Kidney epithelial cell (primary cell): ENCODE measurements around the gene IGFBP7. TPM values are rescaled to one million over a fixed set of nuclear protein-coding genes. Genes with fewer than 3 reads are reported as not detected.

ENCODE experiments used
- DNase-seq: peaks from one replicate; pipeline ENCODE4 v3.0.0-alpha.2; 2010; ENCODE audit warnings: low read depth
- H3K27me3 ChIP-seq: 2 replicates; pipeline ENCODE4 v1.6.0; 2011; ENCODE audit warnings: low read length; ENCODE audit not compliant: control insufficient read depth, insufficient read depth
- H3K36me3 ChIP-seq: 2 replicates; pipeline ENCODE4 v1.5.1; 2011; ENCODE audit warnings: low read length; ENCODE audit not compliant: control insufficient read depth, insufficient read depth
- H3K4me3 ChIP-seq: 2 replicates; pipeline ENCODE4 v1.5.1; 2011; ENCODE audit warnings: low read depth, mild to moderate bottlenecking, control low read depth, low read length
- CTCF ChIP-seq: IDR thresholded peaks from 2 replicates; pipeline ENCODE4 v1.5.1; 2011; ENCODE audit warnings: mild to moderate bottlenecking, moderate library complexity, low read length, control low read depth, inconsistent platforms; ENCODE audit not compliant: insufficient read depth, poor library complexity, severe bottlenecking
- total RNA-seq: library from RNA; depleted of rRNA; stranded (reverse); fragments of >200 nt; gene quantifications from 2 replicates; pipeline ENCODE4 v1.2.3, GENCODE V29; 2015

IGFBP7 gene
- total RNA-seq, 1 donor from 2014 or later = 1,134 TPM

- TF ChIP-seq CTCF = no peak
- Histone ChIP-seq H3K27me3 (no peaks in the 10 kb centered on the region), H3K36me3 (no peaks in the 10 kb centered on the region), H3K4me3 (no peak overlapping the region)
- peak; percentile 83 for DNase-seq
Observed at GRCh38 chr4:57148831-57149505, 38.8 kb upstream of the IGFBP7 start.

GRCh38 chr4:57148177-57148576 lies 38.0 kb upstream of the IGFBP7 start:
- H3K4me3 ChIP-seq = no peak overlapping the region
- DNase-seq = no peak
- TF ChIP-seq CTCF = no peak
- H3K27me3 ChIP-seq = no peaks in the 10 kb centered on the region
- no peaks in the 10 kb centered on the region for H3K36me3 ChIP-seq

GRCh38 chr4:57147335-57148060 lies 37.3 kb upstream of the IGFBP7 start:
- Histone ChIP-seq H3K36me3 (no peaks in the 10 kb centered on the region), H3K27me3 (no peaks in the 10 kb centered on the region), H3K4me3 (no peak overlapping the region)
- TF ChIP-seq CTCF = no peak
- no peak for DNase-seq

- Histone ChIP-seq H3K4me3 (no peak overlapping the region), H3K27me3 (no peaks in the 10 kb centered on the region), H3K36me3 (no peaks in the 10 kb centered on the region)
- TF ChIP-seq CTCF = no peak
- DNase-seq = no peak
Observed at GRCh38 chr4:57146444-57146843, 36.3 kb upstream of the IGFBP7 start.

- no peaks in the 10 kb centered on the region for H3K36me3 ChIP-seq
- TF ChIP-seq CTCF = no peak
- DNase-seq = no peak
- H3K4me3 ChIP-seq = no peak overlapping the region
- no peaks in the 10 kb centered on the region for H3K27me3 ChIP-seq
Observed at GRCh38 chr4:57144466-57144865, 34.3 kb upstream of the IGFBP7 start.
